ENCODE results near the gene IFI44.

DNA sequence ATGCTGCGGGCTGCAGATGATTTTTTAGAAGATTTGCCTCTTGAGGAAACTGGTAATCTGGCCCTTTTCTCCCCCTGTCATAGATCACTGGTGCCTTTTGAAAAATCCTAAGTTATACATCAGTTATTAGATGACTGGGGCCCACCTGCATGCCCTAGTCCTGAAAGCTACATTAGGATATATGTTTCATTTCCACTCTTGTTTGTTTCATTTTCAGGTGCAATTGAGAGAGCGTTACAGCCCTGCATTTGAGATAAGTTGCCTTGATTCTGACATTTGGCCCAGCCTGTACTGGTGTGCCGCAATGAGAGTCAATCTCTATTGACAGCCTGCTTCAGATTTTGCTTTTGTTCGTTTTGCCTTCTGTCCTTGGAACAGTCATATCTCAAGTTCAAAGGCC is 8.1 kb upstream of the IFI44 start:
- TF ChIP-seq CTCF (IDR thresholded peaks at IDR 0.05 in 4 of 5, conservative IDR thresholded peaks at IDR 0.05 in 1 of 5) = no peak
- TF ChIP-seq POLR2A (IDR thresholded peaks at IDR 0.05) = no peak

Measured in gastrocnemius medialis (tissue), 4 donors.